OCI-LY3 (cell line): ENCODE data around the gene FAM161B.

Source experiments
- H2AFZ ChIP-seq: fragments of 200-600, 300-600 bp; shearing (Covaris generic); 2 replicates; pipeline ENCODE4 v1.6.0; 2014; ENCODE audit warnings: antibody characterized with exemption, low read depth, low read length
- H3K27ac ChIP-seq: fragments of 200-600, 300-600 bp; sonication (generic); 2 replicates; pipeline ENCODE4 v1.5.1; 2014; ENCODE audit warnings: mild to moderate bottlenecking, low read length, moderate library complexity, mixed read lengths
- H3K27me3 ChIP-seq: fragments of 200-600, 300-600 bp; sonication (generic); 2 replicates; pipeline ENCODE4 v1.6.1; 2014; ENCODE audit warnings: low read depth, low read length, mixed read lengths
- H3K36me3 ChIP-seq: fragments of 200-600, 300-600 bp; sonication (generic); replicated peaks from 2 replicates; pipeline ENCODE3; 2014; ENCODE audit warnings: low read depth, low read length, mixed read lengths
- H3K4me1 ChIP-seq: fragments of 300-600, 200-600 bp; sonication (generic); 2 replicates; pipeline ENCODE4 v1.6.1; 2014; ENCODE audit warnings: low read length, mixed read lengths
- H3K4me2 ChIP-seq: fragments of 200-600, 300-600 bp; sonication (generic); 2 replicates; pipeline ENCODE4 v1.6.1; 2014; ENCODE audit warnings: low read length, mixed read lengths
- H3K4me3 ChIP-seq: fragments of 300-600, 200-600 bp; sonication (generic); 2 replicates; pipeline ENCODE4 v1.5.1; 2014; ENCODE audit warnings: antibody characterized with exemption, mild to moderate bottlenecking, low read length, moderate library complexity
- H3K79me2 ChIP-seq: fragments of 300-600, 200-600 bp; shearing (Covaris generic); 2 replicates; pipeline ENCODE4 v1.6.1; 2014; ENCODE audit warnings: mild to moderate bottlenecking, low read length, mixed read lengths
- H3K9ac ChIP-seq: fragments of 300-600, 200-600 bp; shearing (Covaris generic); 2 replicates; pipeline ENCODE4 v1.6.0; 2014; ENCODE audit warnings: mild to moderate bottlenecking, low read length, moderate library complexity
- H3K9me3 ChIP-seq: fragments of 200-600, 300-600 bp; shearing (Covaris generic); 2 replicates; pipeline ENCODE4 v1.6.1; 2014; ENCODE audit warnings: low read length, mixed read lengths; ENCODE audit not compliant: insufficient read depth
- H4K20me1 ChIP-seq: fragments of 200-600, 300-600 bp; sonication (generic); 2 replicates; pipeline ENCODE4 v1.6.1; 2016; ENCODE audit warnings: low read length, mixed read lengths; ENCODE audit not compliant: insufficient read depth
- CTCF ChIP-seq: fragments of 200-600, 300-600 bp; sonication (generic); IDR thresholded peaks from 2 replicates; pipeline ENCODE4 v1.5.1; 2014; ENCODE audit warnings: antibody characterized with exemption, low read length, low read depth
- EZH2phosphoT487 ChIP-seq: fragments of 200-600 bp; shearing (Covaris generic); IDR thresholded peaks from 2 replicates; pipeline ENCODE4 v1.6.1; 2018; ENCODE audit warnings: antibody characterized with exemption, mixed run types, low read depth

The FAM161B gene

DNA sequence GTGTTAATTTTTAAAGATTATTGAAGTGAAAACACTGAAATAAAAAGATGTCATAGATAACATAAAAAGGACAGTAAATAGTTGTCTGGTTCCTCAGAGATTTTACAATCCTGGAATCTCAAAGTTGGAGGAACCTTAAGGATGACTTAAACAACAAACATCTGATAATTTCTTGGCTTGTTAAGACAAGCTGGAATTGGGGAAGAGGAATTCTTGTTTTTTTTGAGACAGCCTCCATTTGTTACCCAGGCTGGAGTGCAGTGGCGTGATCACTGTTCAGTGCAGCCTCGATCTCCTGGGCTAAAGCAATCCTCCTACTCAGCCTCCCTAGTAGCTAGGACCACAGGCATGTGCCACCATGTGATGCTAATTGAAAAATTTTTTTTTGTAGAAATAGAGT is 60.9 kb downstream of the FAM161B start:
- Histone ChIP-seq H4K20me1 (no peaks in the 10 kb centered on the region; the same call in 1 of the 2 replicates), H3K4me3 (no peak overlapping the region), H2AFZ (no peak overlapping the region), H3K79me2 (peaks cover 72% of the 10 kb centered on the region), H3K4me2 (no peak overlapping the region), H3K9ac (no peak overlapping the region), H3K4me1 (peaks cover 24% of the 10 kb centered on the region), H3K36me3 (peaks cover 7% of the 10 kb centered on the region), H3K27ac (no peak overlapping the region), H3K9me3 (no peaks in the 10 kb centered on the region), H3K27me3 (no peaks in the 10 kb centered on the region)
- TF ChIP-seq EZH2phosphoT487 (no peak), CTCF (no peak)

DNA sequence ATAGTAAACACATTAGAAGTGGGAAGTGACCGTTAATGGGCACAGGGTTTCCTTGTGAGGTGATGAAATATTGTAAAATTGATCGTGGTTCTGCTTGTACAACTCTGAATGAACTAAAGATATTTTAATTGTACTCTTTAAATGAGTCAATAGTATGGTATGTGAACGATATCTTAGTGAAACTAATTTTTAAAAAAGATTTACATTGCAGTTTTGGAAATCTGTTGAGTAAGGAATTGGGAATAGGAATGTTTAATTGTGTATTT is 61.5 kb downstream of the FAM161B start:
- Histone ChIP-seq H4K20me1 (no peaks in the 10 kb centered on the region; the same call in 1 of the 2 replicates), H3K79me2 (peaks cover 72% of the 10 kb centered on the region), H2AFZ (no peak overlapping the region), H3K36me3 (peaks cover 3% of the 10 kb centered on the region), H3K9me3 (no peaks in the 10 kb centered on the region), H3K27me3 (no peaks in the 10 kb centered on the region), H3K9ac (no peak overlapping the region), H3K4me2 (peak overlapping the region; percentile 76), H3K4me1 (peaks cover 24% of the 10 kb centered on the region), H3K27ac (no peak overlapping the region), H3K4me3 (peak overlapping the region; percentile 96)
- TF ChIP-seq CTCF (no peak), EZH2phosphoT487 (no peak)

DNA sequence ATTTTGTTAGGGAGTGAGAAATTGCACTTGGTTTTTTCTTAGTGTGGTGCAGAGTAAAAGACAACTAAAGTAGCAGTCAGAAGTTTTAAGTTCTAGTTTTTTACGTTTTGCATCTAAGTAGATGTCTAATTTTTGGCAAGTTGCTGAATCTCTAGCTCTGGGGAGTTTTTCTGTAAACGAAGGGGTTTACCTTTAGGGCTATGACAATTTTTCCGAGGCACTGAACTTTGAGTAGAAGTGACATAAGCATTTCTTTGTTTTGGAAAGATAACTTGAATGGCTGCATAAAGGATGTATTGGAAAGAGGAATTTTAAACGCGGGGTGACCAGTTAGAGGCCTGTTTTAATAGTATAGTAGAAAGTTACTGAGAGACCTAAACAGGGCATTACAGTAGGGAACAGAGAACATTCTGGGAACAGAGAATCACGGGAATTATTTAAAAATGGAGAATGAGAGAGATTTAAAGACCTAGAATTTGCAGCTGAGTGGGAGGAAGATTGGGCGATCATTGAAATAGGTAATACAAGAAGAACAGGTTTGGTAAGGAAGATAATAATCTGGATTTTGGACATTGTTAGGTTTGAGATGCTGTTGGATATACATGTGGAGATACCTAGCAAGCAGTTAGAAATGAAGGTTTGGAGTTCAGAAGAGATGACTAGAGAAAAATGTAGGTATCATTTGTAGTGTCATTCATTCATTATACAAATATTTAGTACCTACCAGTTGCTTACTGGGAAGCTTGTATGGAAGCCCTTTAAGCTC is 62.0 kb downstream of the FAM161B start:
- Histone ChIP-seq H3K4me3 (peak overlapping the region; percentile 96), H3K9me3 (no peaks in the 10 kb centered on the region), H3K4me2 (peak overlapping the region; percentile 76), H3K79me2 (peaks cover 69% of the 10 kb centered on the region), H3K27me3 (no peaks in the 10 kb centered on the region), H3K4me1 (peaks cover 24% of the 10 kb centered on the region), H3K36me3 (no peaks in the 10 kb centered on the region), H3K9ac (peak overlapping the region; percentile 93), H3K27ac (peak overlapping the region; percentile 60; the same call in 1 of the 2 replicates), H4K20me1 (no peaks in the 10 kb centered on the region; the same call in 1 of the 2 replicates), H2AFZ (no peak overlapping the region)
- TF ChIP-seq EZH2phosphoT487 (no peak), CTCF (no peak)

GRCh38 chr14:73887318-73887616 is 62.6 kb downstream of the FAM161B start:
- Histone ChIP-seq H3K4me1 (peaks cover 24% of the 10 kb centered on the region), H2AFZ (peak overlapping the region; percentile 62; the same call in 1 of the 2 replicates), H3K27me3 (no peaks in the 10 kb centered on the region), H4K20me1 (no peaks in the 10 kb centered on the region; the same call in 1 of the 2 replicates), H3K36me3 (no peaks in the 10 kb centered on the region), H3K4me3 (peak overlapping the region; percentile 96), H3K79me2 (peaks cover 67% of the 10 kb centered on the region), H3K27ac (peak overlapping the region; percentile 60), H3K9ac (peak overlapping the region; percentile 93), H3K4me2 (peak overlapping the region; percentile 76), H3K9me3 (no peaks in the 10 kb centered on the region)
- TF ChIP-seq EZH2phosphoT487 (no peak), CTCF (no peak)
